GM18507 (cell line): ENCODE results near the gene TNPO3.

Experiments
- DNase-seq: peaks from one replicate; pipeline ENCODE4 v3.0.0; 2011; ENCODE audit warnings: low read depth; ENCODE audit not compliant: insufficient read length; ENCODE audit errors: extremely low spot score
- FAIRE-seq: peaks from 2 replicates; lab custom pipeline; 2011; peaks lifted over from hg19 to GRCh38; lab: Jason Lieb, UNC

Gene TNPO3

GRCh38 chr7:128931965-128932861 is 122.7 kb downstream of the TNPO3 start:
- DNase-seq (no peak), FAIRE-seq (no peak)

DNA sequence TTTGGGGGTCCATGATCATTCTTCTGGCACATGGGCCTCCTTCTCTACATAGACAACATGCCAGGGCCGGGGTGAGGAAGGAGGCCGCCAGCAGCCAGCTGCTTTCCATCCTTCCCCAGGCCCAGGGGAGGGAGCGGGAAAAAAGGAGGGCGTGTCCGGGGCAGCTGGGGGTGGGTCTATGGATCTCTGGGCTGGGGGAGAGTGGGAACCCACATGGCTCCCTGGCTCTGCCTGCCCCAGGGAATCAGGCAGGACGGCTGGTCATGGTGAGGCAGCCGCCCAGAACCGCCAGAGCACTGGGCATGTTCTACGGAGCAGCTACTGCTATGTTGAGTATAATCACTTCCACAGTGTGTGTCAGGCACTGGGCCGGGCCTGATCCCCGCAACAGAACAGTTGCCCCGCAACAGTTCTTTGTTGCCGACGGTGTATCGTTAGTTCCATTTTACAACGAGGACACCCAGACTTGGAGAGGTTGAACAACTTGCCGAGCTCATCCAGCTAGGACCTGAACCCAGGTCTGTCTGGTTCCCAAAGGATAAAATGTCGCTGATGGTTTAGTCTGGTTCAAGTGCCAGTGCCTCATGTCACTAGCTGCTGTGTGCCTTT is 123.6 kb downstream of the TNPO3 start:
- DNase-seq, result no peak
- no peak for FAIRE-seq

GRCh38 chr7:128928882-128929788 is 125.8 kb downstream of the TNPO3 start:
- DNase-seq (no peak), FAIRE-seq (no peak)

DNA sequence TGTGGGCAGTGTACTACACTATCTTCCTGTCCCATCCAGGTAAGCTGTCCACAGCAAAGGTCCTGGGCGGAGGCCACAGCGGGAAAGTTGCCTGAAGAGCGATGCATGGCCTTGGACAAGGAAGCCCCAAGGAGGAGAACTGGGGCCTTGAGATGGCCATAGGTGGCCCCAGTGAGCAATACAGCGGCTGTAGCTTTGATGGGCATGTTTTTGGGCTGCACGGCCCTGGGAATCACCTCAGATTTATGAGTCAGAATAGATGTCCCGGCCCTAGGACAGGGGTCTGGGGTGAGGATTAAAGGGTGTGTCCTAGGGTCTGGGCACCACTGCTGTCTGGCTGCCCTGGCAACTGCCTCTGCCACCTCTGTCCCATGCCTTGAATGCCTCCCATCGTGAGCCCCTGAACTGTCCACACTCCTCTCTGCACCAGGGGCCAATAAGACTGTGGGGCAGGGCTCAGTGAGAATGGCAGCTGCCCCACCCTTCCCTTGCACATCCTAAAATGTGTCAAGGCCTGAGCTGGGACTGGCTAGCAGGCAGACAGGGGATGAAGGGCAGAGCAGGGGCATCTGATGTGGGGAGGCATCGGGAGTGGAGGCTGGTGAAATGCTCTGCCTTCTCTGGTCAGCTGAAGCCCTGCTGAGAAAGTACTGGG is 126.6 kb downstream of the TNPO3 start:
- no peak for DNase-seq
- FAIRE-seq, result no peak

DNA sequence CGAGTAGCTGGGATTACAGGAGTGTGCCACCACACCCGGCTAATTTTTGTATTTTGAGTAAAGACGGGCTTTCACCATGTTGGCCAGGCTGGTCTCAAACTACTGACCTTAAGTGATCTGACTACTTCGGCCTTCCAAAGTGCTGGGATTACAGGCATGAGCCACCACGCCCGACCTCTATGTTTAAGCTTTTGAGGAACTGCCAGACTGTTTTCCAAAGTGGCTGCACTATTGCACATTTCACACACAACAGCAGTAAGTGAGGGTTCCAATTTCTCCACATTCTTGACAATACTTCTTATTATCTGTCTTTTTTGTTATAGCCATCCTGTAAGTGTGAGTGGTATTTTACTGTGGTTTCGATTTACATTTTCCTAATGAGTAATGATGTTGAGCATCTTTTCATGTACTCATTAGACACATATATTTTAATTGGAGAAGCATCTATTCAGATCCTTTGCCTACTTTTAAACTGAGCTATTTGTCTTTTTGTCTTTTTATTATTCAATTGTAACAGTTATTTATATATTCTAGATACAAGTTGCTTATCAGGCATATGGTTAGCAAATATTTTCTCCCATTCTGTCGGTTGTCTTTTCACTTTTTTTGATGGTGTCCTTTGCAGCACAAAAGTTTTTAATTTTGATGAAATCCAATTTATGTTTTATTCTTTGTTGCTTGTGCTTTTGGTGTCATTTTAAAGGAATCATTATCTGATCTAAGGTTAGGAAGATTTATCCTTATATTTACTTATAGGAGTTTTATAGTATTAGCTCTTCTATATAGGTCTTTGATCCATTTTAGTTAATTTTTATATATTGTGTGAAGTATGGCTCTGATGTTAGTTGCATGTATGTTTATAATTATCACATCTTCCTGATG is 130.0 kb downstream of the TNPO3 start:
- FAIRE-seq, result peak; percentile 48
- no peak for DNase-seq

- DNase-seq, result no peak
- FAIRE-seq, result no peak
These were observed 131.5 kb downstream of the TNPO3 start for GRCh38 chr7:128923411-128923800.

GRCh38 chr7:128922496-128923410 is 132.2 kb downstream of the TNPO3 start:
- FAIRE-seq (no peak), DNase-seq (no peak)

DNA sequence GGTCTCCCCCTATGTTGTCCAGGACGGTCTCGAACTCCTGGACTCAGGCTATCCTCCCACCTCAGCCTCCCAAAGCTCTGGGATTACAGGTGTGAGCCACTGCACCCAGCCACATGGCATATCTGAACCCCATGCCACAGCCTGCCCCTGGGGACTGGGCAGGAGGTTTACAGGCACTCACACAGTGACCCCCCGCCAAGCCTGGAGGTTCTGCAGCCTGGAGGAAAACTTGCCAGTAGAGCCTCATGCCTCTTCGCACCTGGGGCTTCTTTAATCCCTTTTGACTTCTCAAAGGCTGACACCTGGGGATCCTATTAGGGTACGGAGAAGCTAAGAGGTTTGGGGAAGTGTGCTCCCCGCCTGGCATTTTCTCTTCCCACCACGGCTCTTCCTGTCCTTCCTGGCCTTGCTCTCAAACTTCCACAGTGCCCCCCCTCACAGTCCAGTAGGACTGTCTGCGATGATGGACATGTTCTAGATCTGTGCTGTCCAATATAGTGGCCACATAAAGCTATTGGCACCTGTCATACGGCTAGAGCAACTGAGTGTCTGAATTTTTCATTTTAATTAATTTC is 133.0 kb downstream of the TNPO3 start:
- no peak for FAIRE-seq

GRCh38 chr7:128920913-128921582 is 133.9 kb downstream of the TNPO3 start:
- no peak for DNase-seq
- no peak for FAIRE-seq

More for the DNA sequence above, 133.0 kb downstream of the TNPO3 start:
- no peak for DNase-seq

- DNase-seq (no peak), FAIRE-seq (no peak)
These were observed 134.8 kb downstream of the TNPO3 start for GRCh38 chr7:128919881-128920799.

- FAIRE-seq (no peak), DNase-seq (no peak)
These were observed 135.7 kb downstream of the TNPO3 start for GRCh38 chr7:128919241-128919640.

GRCh38 chr7:128918016-128918665 is 136.8 kb downstream of the TNPO3 start:
- FAIRE-seq (no peak), DNase-seq (no peak)

DNA sequence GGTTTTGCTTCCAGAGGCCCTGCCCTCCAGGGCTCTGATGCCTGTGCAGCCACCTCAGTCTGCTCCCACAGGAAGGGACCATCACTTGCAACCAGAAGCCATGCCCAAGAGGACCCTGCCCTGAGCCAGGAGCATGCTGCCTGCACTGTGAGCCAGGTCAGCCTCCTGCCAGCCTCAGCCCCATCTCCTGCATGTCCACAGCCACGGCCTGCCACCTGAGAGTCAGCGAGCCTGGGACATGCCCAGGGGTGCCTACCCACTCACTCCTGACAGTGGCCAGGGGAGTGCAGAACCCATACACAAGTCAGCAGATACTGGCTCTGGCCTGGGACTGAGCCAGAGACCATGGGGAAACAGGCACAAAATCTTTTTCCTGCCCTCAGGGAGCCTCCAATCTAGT is 137.8 kb downstream of the TNPO3 start:
- FAIRE-seq, result no peak
- DNase-seq, result no peak

DNA sequence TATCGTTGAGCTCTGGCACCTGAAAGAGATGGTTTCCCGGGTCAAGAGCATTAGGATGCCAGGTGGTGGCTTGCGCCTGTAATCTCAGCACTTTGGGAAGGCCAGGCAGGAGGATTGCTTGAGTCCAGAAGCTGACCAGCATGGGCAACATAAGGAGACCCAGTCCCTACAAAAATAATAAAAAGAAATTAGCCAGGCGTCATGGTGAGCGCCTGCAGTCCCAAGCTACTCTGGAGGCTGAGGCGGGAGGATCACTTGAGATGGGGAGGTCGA is 138.3 kb downstream of the TNPO3 start:
- DNase-seq (no peak), FAIRE-seq (no peak)

- DNase-seq (no peak), FAIRE-seq (no peak)
These were observed 138.9 kb downstream of the TNPO3 start for GRCh38 chr7:128915841-128916642.
